Ovary (tissue), 9 donors: ENCODE measurements around the gene PRKD2. TPM values are rescaled to one million over a fixed set of nuclear protein-coding genes. Genes with fewer than 3 reads are reported as not detected.

Source experiments
- DNase-seq, 5 donors: peaks; one replicate each; pipeline ENCODE4 v3.0.0-alpha.2; 2019 to 2020
- H3K27ac ChIP-seq, 2 donors: fragments of 200-600 bp; one replicate each; pipeline versions ENCODE4 v1.5.1 to v1.8.0; 2019 to 2022
- H3K27me3 ChIP-seq: fragments of 200-600 bp; one replicate; pipeline ENCODE4 v1.8.0; 2022
- H3K36me3 ChIP-seq: fragments of 200-600 bp; sonication (generic); one replicate; pipeline ENCODE4 v1.5.1; 2019
- H3K4me1 ChIP-seq: one replicate; pipeline ENCODE4 v1.8.1; 2013; ENCODE audit warnings: mild to moderate bottlenecking, moderate library complexity; ENCODE audit not compliant: insufficient read depth
- H3K4me3 ChIP-seq: fragments of 200-600 bp; sonication (generic); one replicate; pipeline ENCODE4 v1.5.1; 2017
- H3K9me3 ChIP-seq, 2 donors: fragments of 200-600 bp in 1 of 2; sonication (generic) in 1 of 2; one replicate each; pipeline versions ENCODE4 v1.5.1 to v1.8.1; 2013 to 2019; ENCODE audit warnings: mild to moderate bottlenecking in 1 of 2, moderate library complexity in 1 of 2
- EP300 ChIP-seq: sonication (generic); formaldehyde crosslinking; IDR thresholded peaks from one replicate; pipeline ENCODE4 v1.6.1; 2017; ENCODE audit warnings: antibody characterized with exemption
- POLR2A ChIP-seq: fragments of 450-650 bp; IDR thresholded peaks from one replicate; pipeline ENCODE4 v1.6.1; 2017; ENCODE audit warnings: antibody characterized with exemption, mild to moderate bottlenecking, moderate library complexity
- WGBS, 3 donors: extraction: QIAGEN DNeasy Blood & Tissue Kit in 1 of 3; methylation state at CpG; one replicate each; pipeline versions ENCODE4 v1.1.5 to v1.1.7; 2013 to 2017; 5-methylcytosine and 5-hydroxymethylcytosine counted together
- intact Hi-C, 4 donors: fragments of 100-400 bp; cut with DNase I; formaldehyde crosslinking; loops; one replicate each; pipeline versions ENCODE4 v1.11.0 to v1.15.1; 2022 to 2023
- polyA plus RNA-seq, 2 donors: library from polyadenylated mRNA; stranded (reverse); fragments of 200-250 nt in 1 of 2; fragments of 350-450 nt in 1 of 2; fragmentation: Illumina TruSeq in 1 of 2; extraction: RNeasy Lipid Tissue Mini Kit (QIAGEN cat#74804) in 1 of 2; gene quantifications; one replicate each; pipeline ENCODE4 v1.2.3, GENCODE V29; 2013 to 2014
- total RNA-seq, 7 donors: library from RNA; depleted of rRNA in 2 of 7; stranded (reverse); fragments of >200 nt in 2 of 7; fragmentation: NEBNext Ultra II Directional in 3 of 7; extraction: Animal tissue kit (Norgen Biotek cat#: 25700) in 3 of 7; gene quantifications; one replicate each; pipeline versions ENCODE4 v1.1.0 to v1.2.4, GENCODE V29; 2016 to 2023
- TF ChIP-seq, protein P1 (sequence below), 3 donors: fragments of 450-650 bp in 2 of 3; fragments of 200-600 bp in 1 of 3; IDR thresholded peaks; one replicate each; pipeline versions ENCODE4 v1.5.1 to v1.8.0; 2016 to 2022; ENCODE audit warnings: antibody characterized with exemption in 3 of 3, mild to moderate bottlenecking in 1 of 3
- donor health status: DM: no; HTN: no; CAD: no; lungs with moderate emphysema.
- donor health status: DM: no; HTN: no; CAD: no.
- donor health status: Bipolar disorder and iron deficiency.
- donor health status: DM: yes; HTN: yes; CAD: no.
- donor health status: DM: no; HTN: no; CAD: no.
- donor health status: DM: yes; HTN: yes; CAD: no.

The PRKD2 gene
- total and polyA plus RNA-seq, 9 donors: 17.7 to 55.4 (median 40.0) TPM

DNA sequence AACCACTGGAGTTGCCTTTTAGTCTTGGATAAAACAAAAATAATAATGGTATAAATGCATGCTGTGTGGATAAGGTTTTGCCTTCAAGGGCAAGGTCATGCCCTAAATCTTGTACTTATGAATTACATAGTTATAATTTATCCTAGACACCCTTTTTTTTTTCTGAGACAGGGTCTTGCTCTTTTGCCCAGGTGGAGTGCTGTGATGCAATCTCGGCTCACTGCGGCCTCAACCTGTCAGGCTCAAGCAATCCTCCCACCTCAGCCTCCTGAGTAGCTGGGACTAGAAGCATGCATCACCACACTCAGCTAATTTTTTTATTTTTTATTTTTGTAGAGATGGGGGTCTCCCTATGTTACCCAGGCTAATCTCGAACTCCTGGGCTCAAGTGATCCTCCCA, 48.3 kb downstream of the PRKD2 start:
- Histone ChIP-seq H3K27ac (no peak overlapping the region), H3K4me3 (no peak overlapping the region), H3K9me3 (no peaks in the 10 kb centered on the region), H3K27me3 (no peaks in the 10 kb centered on the region), H3K36me3 (no peaks in the 10 kb centered on the region), H3K4me1 (no peaks in the 10 kb centered on the region)
- intact Hi-C loops: loop anchor here in 3 of 4 donors (5.0 to 10.0 kb wide), 4 partner anchors 36 to 144 kb away; partner anchors contain the start of gene CALM3 (in 1 of the 3)
- no peak for DNase-seq
- TF ChIP-seq, protein P1, sequence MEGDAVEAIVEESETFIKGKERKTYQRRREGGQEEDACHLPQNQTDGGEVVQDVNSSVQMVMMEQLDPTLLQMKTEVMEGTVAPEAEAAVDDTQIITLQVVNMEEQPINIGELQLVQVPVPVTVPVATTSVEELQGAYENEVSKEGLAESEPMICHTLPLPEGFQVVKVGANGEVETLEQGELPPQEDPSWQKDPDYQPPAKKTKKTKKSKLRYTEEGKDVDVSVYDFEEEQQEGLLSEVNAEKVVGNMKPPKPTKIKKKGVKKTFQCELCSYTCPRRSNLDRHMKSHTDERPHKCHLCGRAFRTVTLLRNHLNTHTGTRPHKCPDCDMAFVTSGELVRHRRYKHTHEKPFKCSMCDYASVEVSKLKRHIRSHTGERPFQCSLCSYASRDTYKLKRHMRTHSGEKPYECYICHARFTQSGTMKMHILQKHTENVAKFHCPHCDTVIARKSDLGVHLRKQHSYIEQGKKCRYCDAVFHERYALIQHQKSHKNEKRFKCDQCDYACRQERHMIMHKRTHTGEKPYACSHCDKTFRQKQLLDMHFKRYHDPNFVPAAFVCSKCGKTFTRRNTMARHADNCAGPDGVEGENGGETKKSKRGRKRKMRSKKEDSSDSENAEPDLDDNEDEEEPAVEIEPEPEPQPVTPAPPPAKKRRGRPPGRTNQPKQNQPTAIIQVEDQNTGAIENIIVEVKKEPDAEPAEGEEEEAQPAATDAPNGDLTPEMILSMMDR (IDR thresholded peaks at IDR 0.05): no peak
- TF ChIP-seq POLR2A (no peak), EP300 (no peak)
- WGBS, 3 donors: 89 to 91% (median 90%) methylated on average over 3 of the region's 3 CpGs

DNA sequence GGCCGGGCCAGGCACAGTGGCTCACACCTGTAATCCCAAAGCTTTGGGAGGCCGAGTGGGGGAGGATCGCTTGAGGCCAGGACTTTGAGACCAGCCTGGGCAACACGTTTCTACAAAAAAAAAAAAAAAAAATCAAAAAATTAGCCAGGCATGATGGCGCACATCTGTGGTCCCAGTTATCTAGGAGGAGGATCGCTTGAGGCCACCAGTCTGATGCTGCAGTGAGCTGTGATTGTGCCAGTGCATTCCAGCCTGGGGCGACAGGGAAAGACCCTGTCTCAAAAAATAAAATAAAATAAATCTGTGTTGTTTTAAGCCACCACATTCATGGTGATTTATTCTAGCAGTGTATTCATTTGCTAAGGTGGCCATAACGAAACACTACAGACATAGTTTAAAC, 51.8 kb downstream of the PRKD2 start:
- no peaks in the 10 kb centered on the region for H3K36me3 ChIP-seq
- H3K9me3 ChIP-seq: no peaks in the 10 kb centered on the region
- 81% methylated on average over 8 of the region's 8 CpGs for WGBS, 3 donors
- H3K27ac ChIP-seq: no peak overlapping the region
- H3K4me3 ChIP-seq: no peak overlapping the region
- DNase-seq: no peak
- no peaks in the 10 kb centered on the region for H3K4me1 ChIP-seq
- H3K27me3 ChIP-seq: no peaks in the 10 kb centered on the region
- intact Hi-C loops: loop anchor here (2.0 to 10.0 kb wide), 5 partner anchors 33 to 140 kb away; partner anchors contain the start of gene CALM3 (in 1 of the 4)
- no peak for TF ChIP-seq EP300
- TF ChIP-seq, protein P1 (IDR thresholded peaks at IDR 0.05): no peak
- TF ChIP-seq POLR2A: no peak

DNA sequence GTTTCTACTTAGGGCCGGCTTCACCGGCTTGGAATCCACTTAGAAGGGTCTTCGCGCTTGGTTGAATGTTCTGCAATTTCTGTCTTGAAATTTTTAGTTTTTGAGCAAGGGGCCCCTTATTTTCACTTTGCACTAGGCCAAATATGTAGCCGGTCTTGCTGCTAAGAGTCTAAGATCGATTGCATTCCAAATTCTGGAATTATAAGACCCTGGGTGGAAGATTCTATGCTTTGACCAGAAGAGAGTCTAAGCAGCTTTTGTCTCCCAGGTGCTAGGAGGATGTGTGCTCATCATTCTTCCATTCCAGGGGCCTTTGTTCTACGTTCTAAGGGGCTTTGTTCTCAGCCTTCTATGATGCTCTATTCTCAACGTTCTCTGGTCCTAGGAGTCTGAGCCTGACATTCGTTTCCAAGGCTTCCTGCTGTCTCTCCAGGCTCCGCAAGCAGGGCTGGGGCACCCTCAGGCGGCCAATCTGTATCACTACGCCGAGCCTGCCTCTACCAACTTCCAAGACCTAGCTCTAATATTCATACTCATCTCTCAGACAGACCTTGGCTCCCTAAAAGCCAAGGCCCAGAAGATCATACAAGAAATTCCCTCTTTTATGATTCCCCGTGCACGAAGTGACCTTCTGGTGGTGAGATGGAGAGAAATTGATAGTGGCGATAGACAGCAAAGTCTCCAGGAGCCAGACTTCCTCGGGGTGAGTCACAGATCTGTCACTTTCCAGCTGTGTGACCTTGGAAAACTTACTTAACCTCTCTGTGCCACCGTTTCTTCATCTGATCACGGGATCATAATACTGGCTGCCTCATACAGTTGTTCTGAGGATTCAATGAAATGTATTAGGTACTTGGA, 55.0 kb downstream of the PRKD2 start:
- 1 to 4% (median 3%) methylated on average over 19 of the region's 19 CpGs for WGBS, 3 donors
- Histone ChIP-seq H3K27ac (peak overlapping the region; percentile 61 to 75), H3K36me3 (no peaks in the 10 kb centered on the region), H3K4me1 (no peaks in the 10 kb centered on the region), H3K27me3 (no peaks in the 10 kb centered on the region), H3K9me3 (no peaks in the 10 kb centered on the region), H3K4me3 (peak overlapping the region; percentile 33)
- DNase-seq: peak; percentile 76 to 87 (median 82)
- intact Hi-C loops: loop anchor here in 3 of 4 donors (10.0 kb wide), 3 partner anchors 47 to 137 kb away; partner anchors contain the start of gene CALM3 (in 1 of the 3)
- no peak for TF ChIP-seq EP300
- TF ChIP-seq, protein P1 (IDR thresholded peaks at IDR 0.05): peak; percentile 67 to 94 (median 88)
- peak; percentile 22 for TF ChIP-seq POLR2A

DNA sequence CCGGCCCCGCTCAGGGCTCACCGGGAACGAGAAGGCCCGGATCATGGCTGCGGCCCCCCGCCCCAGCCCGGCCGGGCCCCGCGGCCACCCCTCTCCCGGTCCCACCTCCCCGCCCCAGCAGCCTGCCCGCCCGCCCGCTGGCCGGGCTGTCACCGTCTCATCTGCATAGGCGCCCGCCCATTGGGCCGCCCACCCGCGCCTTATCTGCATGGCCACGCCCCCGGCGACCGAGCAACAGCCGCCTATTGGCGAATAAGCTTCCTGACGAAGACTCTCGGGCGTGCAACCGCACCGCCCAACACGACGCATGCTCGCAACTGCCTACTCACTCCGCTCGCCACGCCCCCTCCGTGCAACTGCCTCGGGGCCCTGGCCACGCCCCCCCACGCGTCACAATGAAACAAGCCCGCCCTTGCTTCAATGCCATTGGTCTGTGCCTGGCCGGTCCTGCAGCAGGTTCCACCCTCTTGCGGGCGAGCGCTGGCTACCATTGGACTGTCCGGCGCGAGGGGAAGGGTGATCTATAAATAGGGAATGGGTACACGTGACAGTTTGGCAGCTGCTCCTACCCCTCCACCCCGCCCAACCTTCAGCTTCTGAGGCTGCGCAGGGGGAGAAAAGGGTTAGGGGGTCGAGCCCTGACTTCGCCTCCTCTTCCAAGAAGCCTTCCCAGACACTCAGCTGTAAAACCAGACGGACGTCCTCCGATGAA, 55.7 kb downstream of the PRKD2 start, which contains the start of gene DACT3:
Gene DACT3 (minus strand): TSS at position 163 of the 712 bp plus-strand sequence. CDS start 118 bp downstream, at position 45.
- Histone ChIP-seq H3K36me3 (no peaks in the 10 kb centered on the region), H3K4me1 (no peaks in the 10 kb centered on the region), H3K27me3 (no peaks in the 10 kb centered on the region), H3K27ac (peak within 1 kb of the TSS; percentile 61 to 75), H3K9me3 (no peaks in the 10 kb centered on the region), H3K4me3 (peak within 1 kb of the TSS; percentile 87)
- DNase-seq: peak; percentile 100
- TF ChIP-seq, protein P1 (IDR thresholded peaks at IDR 0.05): peak in 1 of 3 donors; percentile 20
- TF ChIP-seq EP300 (peak; percentile 46), POLR2A (no peak)
- WGBS, 3 donors: 0 to 1% (median 1%) methylated on average over 43 to 61 of the region's 61 CpGs
- intact Hi-C loops: loop anchor here in 3 of 4 donors (10.0 kb wide), 3 partner anchors 46 to 136 kb away; partner anchors contain the start of gene CALM3 (in 1 of the 3)
